Adrenal gland (tissue), 12 donors: Measurements from ENCODE around the gene GALNT10. TPM values are rescaled to one million over a fixed set of nuclear protein-coding genes. Genes with fewer than 3 reads are reported as not detected.

Source experiments
- DNase-seq, 7 donors: peaks; one replicate each; pipeline ENCODE4 v3.0.0-alpha.2; 2019 to 2020
- H3K27ac ChIP-seq, 5 donors: fragments of 200-600 bp; sonication (generic) in 4 of 5; 1 replicate in 3 of 5; 2 replicates in 2 of 5; pipeline versions ENCODE4 v1.5.1 to v1.8.0; 2016 to 2020; ENCODE audit warnings: mild to moderate bottlenecking in 1 of 5
- H3K27me3 ChIP-seq: fragments of 200-600 bp; 2 replicates; pipeline ENCODE4 v1.8.0; 2021
- H3K36me3 ChIP-seq, 2 donors: fragments of 200-600 bp; replicated peaks in 1 of 2; 1 replicate in 1 of 2; 2 replicates in 1 of 2; pipeline versions ENCODE4 v1.5.1 to v1.8.0; 2018 to 2022
- H3K4me1 ChIP-seq, 2 donors: fragments of 200-600 bp; replicated peaks in 1 of 2; 1 replicate in 1 of 2; 2 replicates in 1 of 2; pipeline versions ENCODE4 v1.5.1 to v1.8.0; 2018 to 2021
- H3K4me3 ChIP-seq, 4 donors: fragments of 200-600 bp; sonication (generic) in 3 of 4; one replicate each; pipeline ENCODE4 v1.5.1; 2016 to 2018
- H3K9me3 ChIP-seq, 3 donors: fragments of 200-600 bp; sonication (generic) in 1 of 3; replicated peaks in 1 of 3; 1 replicate in 2 of 3; 2 replicates in 1 of 3; pipeline versions ENCODE4 v1.5.1 to v1.8.0; 2016 to 2021
- POLR2A ChIP-seq, 2 donors: fragments of 450-650 bp; IDR thresholded peaks; one replicate each; pipeline ENCODE4 v1.6.1; 2017; ENCODE audit warnings: antibody characterized with exemption in 2 of 2, mild to moderate bottlenecking in 2 of 2, moderate library complexity in 1 of 2
- WGBS, 4 donors: extraction: QIAGEN DNeasy Blood & Tissue Kit in 2 of 4; methylation state at CpG; one replicate each; pipeline versions ENCODE4 v1.1.5 to v1.1.7; 2013 to 2017; 5-methylcytosine and 5-hydroxymethylcytosine counted together
- intact Hi-C, 2 donors: fragments of 100-400 bp; cut with DNase I; formaldehyde crosslinking; loops; one replicate each; pipeline versions ENCODE4 v1.14.1 to v1.15.0; 2022 to 2023
- polyA plus RNA-seq, 3 donors: library from polyadenylated mRNA; stranded (reverse); fragments of 200-250 nt in 2 of 3; fragments of 350-450 nt in 1 of 3; fragmentation: Illumina TruSeq in 1 of 3; extraction: RNeasy Lipid Tissue Mini Kit (QIAGEN cat#74804) in 1 of 3; gene quantifications; one replicate each; pipeline ENCODE4 v1.2.3, GENCODE V29; 2013 to 2014
- total RNA-seq, 9 donors: library from RNA; depleted of rRNA in 4 of 9; stranded (reverse); fragments of >200 nt in 4 of 9; fragments of 120-200 nt in 1 of 9; fragmentation: NEBNext Ultra II Directional in 1 of 9; extraction: Animal tissue kit (Norgen Biotek cat#: 25700) in 1 of 9; gene quantifications; one replicate each; pipeline versions ENCODE4 v1.1.0 to v1.2.4, GENCODE V29; 2013 to 2023
- TF ChIP-seq, protein P1 (sequence below), 6 experiments: fragments of 450-650 bp in 4 of 6; fragments of 200-600 bp in 2 of 6; sonication (generic) in 1 of 6; IDR thresholded peaks; 1 replicate in 5 of 6; 2 replicates in 1 of 6; pipeline versions ENCODE4 v1.5.1 to v1.8.0; 2016 to 2021; ENCODE audit warnings: antibody characterized with exemption in 6 of 6, mild to moderate bottlenecking in 2 of 6, moderate library complexity in 1 of 6
- donor health status: healthy with polysubstance abuse.
- donor health status: Bipolar disorder and iron deficiency.
- donor health status: DM: yes; HTN: yes; CAD: no.
- donor health status: DM: no; HTN: no; CAD: no.
- donor health status: DM: no; HTN: no; CAD: no.
- donor health status: DM: yes; HTN: yes; CAD: no.

GALNT10 gene
- total and polyA plus RNA-seq, 12 donors, result 5.6 to 74.1 (median 43.4) TPM

DNA sequence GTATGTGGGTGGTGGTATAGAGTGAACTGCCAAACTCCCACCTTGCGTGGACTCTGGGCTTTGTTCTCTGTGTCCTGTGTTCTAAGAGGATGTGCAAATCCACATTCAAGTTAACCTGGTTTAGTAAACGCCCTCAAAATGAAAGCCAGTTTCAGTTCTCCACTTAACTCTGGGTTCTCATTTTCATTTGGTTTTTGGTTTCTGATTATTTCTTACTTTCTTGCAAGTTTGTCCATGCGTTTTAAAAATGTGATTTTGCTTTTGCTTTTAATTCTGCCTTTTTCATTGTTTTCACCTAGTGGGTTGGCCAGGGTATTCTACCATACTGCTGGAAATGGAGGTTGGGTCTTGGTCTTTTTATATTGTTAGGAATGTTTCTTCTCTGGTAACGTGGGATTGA, 38.2 kb downstream of the GALNT10 start:
- Histone ChIP-seq H3K27me3 (no peaks in the 10 kb centered on the region), H3K27ac (no peak overlapping the region), H3K9me3 (no peaks in the 10 kb centered on the region), H3K4me1 (peaks cover 4 to 7% of the 10 kb centered on the region in 2 donors), H3K4me3 (no peak overlapping the region), H3K36me3 (no peaks in the 10 kb centered on the region)
- intact Hi-C loops, result no loop called here
- 81 to 86% (median 82%) methylated on average over 4 of the region's 4 CpGs for WGBS, 4 donors
- TF ChIP-seq, protein P1, sequence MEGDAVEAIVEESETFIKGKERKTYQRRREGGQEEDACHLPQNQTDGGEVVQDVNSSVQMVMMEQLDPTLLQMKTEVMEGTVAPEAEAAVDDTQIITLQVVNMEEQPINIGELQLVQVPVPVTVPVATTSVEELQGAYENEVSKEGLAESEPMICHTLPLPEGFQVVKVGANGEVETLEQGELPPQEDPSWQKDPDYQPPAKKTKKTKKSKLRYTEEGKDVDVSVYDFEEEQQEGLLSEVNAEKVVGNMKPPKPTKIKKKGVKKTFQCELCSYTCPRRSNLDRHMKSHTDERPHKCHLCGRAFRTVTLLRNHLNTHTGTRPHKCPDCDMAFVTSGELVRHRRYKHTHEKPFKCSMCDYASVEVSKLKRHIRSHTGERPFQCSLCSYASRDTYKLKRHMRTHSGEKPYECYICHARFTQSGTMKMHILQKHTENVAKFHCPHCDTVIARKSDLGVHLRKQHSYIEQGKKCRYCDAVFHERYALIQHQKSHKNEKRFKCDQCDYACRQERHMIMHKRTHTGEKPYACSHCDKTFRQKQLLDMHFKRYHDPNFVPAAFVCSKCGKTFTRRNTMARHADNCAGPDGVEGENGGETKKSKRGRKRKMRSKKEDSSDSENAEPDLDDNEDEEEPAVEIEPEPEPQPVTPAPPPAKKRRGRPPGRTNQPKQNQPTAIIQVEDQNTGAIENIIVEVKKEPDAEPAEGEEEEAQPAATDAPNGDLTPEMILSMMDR (IDR thresholded peaks at IDR 0.05), result no peak
- TF ChIP-seq POLR2A (IDR thresholded peaks at IDR 0.05), result no peak
- no peak for DNase-seq

DNA sequence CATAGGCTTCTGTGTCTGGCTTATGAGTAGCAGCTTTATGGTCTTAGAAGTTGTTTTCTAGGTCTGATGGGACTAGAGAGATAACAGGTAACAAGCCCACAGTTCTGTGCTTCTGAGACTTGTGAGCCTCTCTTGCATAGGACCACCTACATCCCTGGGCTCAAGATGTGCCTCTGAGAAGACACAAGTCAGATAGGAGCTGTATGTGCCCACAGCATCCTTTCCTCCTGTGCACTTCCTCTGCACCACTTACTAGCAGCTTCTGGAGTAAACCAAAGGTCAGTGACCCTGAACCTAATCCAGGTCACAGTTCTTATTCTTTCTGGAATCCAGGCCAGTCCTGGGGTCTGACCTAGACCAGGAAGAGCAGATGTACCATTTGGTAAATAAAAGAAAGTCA, 40.0 kb downstream of the GALNT10 start:
- Histone ChIP-seq H3K4me3 (no peak overlapping the region), H3K27me3 (no peaks in the 10 kb centered on the region), H3K36me3 (no peaks in the 10 kb centered on the region), H3K9me3 (no peaks in the 10 kb centered on the region), H3K4me1 (peaks cover 4 to 7% of the 10 kb centered on the region in 2 donors), H3K27ac (no peak overlapping the region)
- TF ChIP-seq POLR2A (IDR thresholded peaks at IDR 0.05), result no peak
- TF ChIP-seq, protein P1 (IDR thresholded peaks at IDR 0.05), result no peak
- intact Hi-C loops, result no loop called here
- DNase-seq, result no peak

DNA sequence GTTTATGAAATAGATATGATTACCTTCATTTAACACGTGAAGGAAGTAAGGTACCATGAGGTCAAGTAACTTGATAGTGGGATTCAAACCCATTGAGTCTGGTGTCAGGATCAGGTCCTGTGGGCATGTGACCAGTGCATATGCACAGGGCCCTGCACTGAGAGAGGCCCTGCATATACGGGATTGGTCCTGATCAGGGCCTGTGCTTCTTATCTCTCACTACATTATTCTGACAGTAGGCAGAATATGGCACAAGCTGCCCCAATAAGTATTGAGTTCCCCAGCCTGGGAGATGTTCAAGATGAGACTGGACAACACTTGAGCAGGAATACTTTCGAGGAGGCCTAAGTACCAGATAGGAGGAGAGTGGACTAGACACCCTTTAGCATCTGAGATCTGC, 44.0 kb downstream of the GALNT10 start:
- 89 to 94% (median 93%) methylated on average over 3 of the region's 3 CpGs for WGBS, 4 donors
- TF ChIP-seq POLR2A (IDR thresholded peaks at IDR 0.05), result no peak
- TF ChIP-seq, protein P1 (IDR thresholded peaks at IDR 0.05), result no peak
- intact Hi-C loops, result no loop called here
- H3K27ac ChIP-seq, result no peak overlapping the region
- H3K9me3 ChIP-seq, result no peaks in the 10 kb centered on the region
- H3K4me3 ChIP-seq, result no peak overlapping the region
- no peaks in the 10 kb centered on the region for H3K27me3 ChIP-seq
- H3K4me1 ChIP-seq, result peaks cover 7 to 23% of the 10 kb centered on the region in 2 donors
- DNase-seq, result no peak
- no peaks in the 10 kb centered on the region for H3K36me3 ChIP-seq

DNA sequence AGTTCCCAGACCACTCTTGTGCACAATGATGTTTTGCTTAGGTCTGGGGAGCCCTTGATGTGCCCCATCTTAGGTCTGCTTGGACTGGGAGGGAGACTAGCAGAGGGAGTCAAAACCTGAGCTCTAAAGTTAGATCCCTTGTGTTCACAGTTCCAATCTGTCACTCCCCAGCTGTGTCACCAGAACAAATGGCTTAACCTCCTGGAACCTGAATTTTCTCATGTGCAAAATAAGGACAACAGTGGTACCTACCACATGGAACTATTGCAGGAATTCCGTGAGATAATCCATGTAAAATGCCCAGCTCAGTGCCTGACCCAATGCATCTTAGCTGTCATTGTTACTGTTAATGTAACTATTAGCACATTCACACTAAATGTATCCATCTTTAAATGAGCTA, 45.5 kb downstream of the GALNT10 start:
- TF ChIP-seq, protein P1 (IDR thresholded peaks at IDR 0.05), result no peak
- no peak for TF ChIP-seq POLR2A (IDR thresholded peaks at IDR 0.05)
- Histone ChIP-seq H3K27me3 (no peaks in the 10 kb centered on the region), H3K36me3 (no peaks in the 10 kb centered on the region), H3K4me1 (peaks cover 15 to 28% of the 10 kb centered on the region in 2 donors), H3K4me3 (no peak overlapping the region), H3K9me3 (no peaks in the 10 kb centered on the region), H3K27ac (no peak overlapping the region)
- WGBS, 4 donors, result 98 to 100% (median 100%) methylated on average over 1 of the region's 1 CpG
- intact Hi-C loops, result no loop called here
- no peak for DNase-seq
